RWPE2 (cell line): ENCODE data around the gene SEM1.
"Not testable (repeated sequence)": the region's sequence is repeated elsewhere in the genome, so short reads cannot be mapped to it uniquely, and the experiment has no call there.

ENCODE experiments used
- ATAC-seq: fragments of 200-7000 bp; cut with Tn5 transposase; 3 replicates; pipeline ENCODE4 v1.9.1; 2021; ENCODE audit warnings: low read depth
- DNase-seq: peaks from one replicate; pipeline ENCODE4 v3.0.0-alpha.2; 2020; ENCODE audit warnings: low spot score
- H3K27ac ChIP-seq: fragments of 450-650 bp; 2 replicates; pipeline ENCODE4 v1.5.1; 2017; ENCODE audit warnings: mild to moderate bottlenecking; ENCODE audit not compliant: poor library complexity, severe bottlenecking
- H3K27me3 ChIP-seq: fragments of 250-450 bp; sonication (Bioruptor Pico); 2 replicates; pipeline ENCODE4 v1.5.1; 2021; ENCODE audit warnings: mild to moderate bottlenecking, moderate library complexity; ENCODE audit not compliant: insufficient read depth, poor library complexity, severe bottlenecking
- H3K36me3 ChIP-seq: fragments of 250-450 bp; sonication (Bioruptor Pico); 2 replicates; pipeline ENCODE4 v1.5.1; 2020; ENCODE audit warnings: low read depth, mild to moderate bottlenecking, moderate library complexity
- H3K4me1 ChIP-seq: fragments of 250-450 bp; sonication (Bioruptor Pico); 2 replicates; pipeline ENCODE4 v1.5.1; 2021; ENCODE audit warnings: mild to moderate bottlenecking, moderate library complexity; ENCODE audit not compliant: insufficient read depth, poor library complexity, severe bottlenecking
- H3K4me3 ChIP-seq: fragments of 250-450 bp; sonication (Bioruptor Pico); 2 replicates; pipeline ENCODE4 v1.5.1; 2021; ENCODE audit warnings: mild to moderate bottlenecking, moderate library complexity; ENCODE audit not compliant: severe bottlenecking
- H3K9me3 ChIP-seq: fragments of 250-450 bp; sonication (Bioruptor Pico); 2 replicates; pipeline ENCODE4 v1.5.1; 2021; ENCODE audit warnings: mild to moderate bottlenecking, moderate library complexity; ENCODE audit not compliant: severe bottlenecking
- TF ChIP-seq, protein P1 (sequence below): fragments of 450-650 bp; IDR thresholded peaks from one replicate; pipeline ENCODE4 v1.5.1; 2017; ENCODE audit warnings: mild to moderate bottlenecking, moderate library complexity; ENCODE audit not compliant: poor library complexity, severe bottlenecking

Gene SEM1

DNA sequence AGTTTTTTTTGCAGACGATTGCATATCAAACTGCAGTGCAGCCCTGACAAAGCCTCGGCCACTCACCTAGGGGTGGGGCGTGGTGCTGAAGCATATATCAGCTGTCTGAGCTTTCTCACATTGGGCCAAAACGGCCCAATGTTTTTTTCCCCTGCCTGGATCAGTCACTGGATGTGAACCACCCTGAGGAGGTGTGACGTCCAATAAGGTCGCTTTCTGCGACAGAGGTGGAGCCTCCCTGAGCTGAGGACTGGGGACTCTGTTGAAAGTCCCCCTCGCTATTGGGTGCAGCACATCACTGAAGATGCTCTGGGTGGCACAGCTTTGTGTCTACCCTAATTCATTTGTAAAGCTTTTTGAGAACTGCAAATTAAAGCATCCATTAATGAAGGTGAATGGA is 60.9 kb downstream of the SEM1 start:
- no peaks in the 10 kb centered on the region for H3K4me1 ChIP-seq
- DNase-seq (no peak), ATAC-seq (no peak)
- TF ChIP-seq, protein P1, sequence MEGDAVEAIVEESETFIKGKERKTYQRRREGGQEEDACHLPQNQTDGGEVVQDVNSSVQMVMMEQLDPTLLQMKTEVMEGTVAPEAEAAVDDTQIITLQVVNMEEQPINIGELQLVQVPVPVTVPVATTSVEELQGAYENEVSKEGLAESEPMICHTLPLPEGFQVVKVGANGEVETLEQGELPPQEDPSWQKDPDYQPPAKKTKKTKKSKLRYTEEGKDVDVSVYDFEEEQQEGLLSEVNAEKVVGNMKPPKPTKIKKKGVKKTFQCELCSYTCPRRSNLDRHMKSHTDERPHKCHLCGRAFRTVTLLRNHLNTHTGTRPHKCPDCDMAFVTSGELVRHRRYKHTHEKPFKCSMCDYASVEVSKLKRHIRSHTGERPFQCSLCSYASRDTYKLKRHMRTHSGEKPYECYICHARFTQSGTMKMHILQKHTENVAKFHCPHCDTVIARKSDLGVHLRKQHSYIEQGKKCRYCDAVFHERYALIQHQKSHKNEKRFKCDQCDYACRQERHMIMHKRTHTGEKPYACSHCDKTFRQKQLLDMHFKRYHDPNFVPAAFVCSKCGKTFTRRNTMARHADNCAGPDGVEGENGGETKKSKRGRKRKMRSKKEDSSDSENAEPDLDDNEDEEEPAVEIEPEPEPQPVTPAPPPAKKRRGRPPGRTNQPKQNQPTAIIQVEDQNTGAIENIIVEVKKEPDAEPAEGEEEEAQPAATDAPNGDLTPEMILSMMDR, result no peak
- H3K9me3 ChIP-seq, result no peaks in the 10 kb centered on the region
- H3K27me3 ChIP-seq, result no peaks in the 10 kb centered on the region
- no peaks in the 10 kb centered on the region for H3K36me3 ChIP-seq
- no peak overlapping the region for H3K27ac ChIP-seq
- no peak overlapping the region for H3K4me3 ChIP-seq

DNA sequence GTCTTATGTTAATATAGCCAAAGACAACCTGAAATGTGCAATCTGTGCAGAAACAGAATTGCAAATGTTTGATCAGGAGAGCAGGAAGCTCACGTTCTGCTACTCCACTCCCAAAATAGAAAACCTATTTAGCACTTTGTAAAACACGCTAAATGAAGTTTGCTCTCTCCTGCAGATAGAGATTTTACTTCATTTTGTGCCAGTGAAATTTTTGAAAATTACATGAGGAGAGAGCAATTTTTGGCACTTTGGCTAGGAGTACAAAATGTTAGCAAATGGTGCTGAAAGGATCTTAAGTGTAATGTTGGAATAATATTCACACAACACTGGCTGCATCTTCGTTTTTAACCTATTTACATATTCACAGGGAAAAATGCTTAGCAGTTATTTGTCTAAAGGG is 61.9 kb downstream of the SEM1 start:
- DNase-seq, result no peak
- no peaks in the 10 kb centered on the region for H3K9me3 ChIP-seq
- ATAC-seq, result no peak
- H3K4me3 ChIP-seq, result no peak overlapping the region
- H3K36me3 ChIP-seq, result no peaks in the 10 kb centered on the region
- TF ChIP-seq, protein P1, result no peak
- H3K27me3 ChIP-seq, result no peaks in the 10 kb centered on the region
- H3K27ac ChIP-seq, result no peak overlapping the region
- H3K4me1 ChIP-seq, result no peaks in the 10 kb centered on the region

DNA sequence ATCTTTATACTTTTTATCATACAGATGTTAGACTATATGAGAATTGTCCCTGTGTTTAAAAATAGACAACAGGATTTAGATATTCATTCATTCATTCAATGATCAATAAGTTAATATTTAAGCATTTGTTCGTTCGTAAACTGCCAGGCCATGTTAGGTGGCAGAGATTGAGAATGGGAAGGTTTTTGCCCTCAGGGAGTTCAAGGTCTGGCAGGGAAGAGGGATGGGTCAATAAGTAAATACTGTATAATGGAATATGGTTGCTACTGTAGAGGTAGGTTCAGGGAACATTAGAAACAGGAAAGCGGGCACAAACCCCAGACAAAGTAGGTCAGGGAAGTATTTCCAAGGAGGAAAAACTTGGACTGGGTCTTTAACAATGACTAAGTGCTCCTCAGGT is 64.6 kb downstream of the SEM1 start:
- Histone ChIP-seq H3K36me3 (no peaks in the 10 kb centered on the region), H3K4me1 (no peaks in the 10 kb centered on the region), H3K9me3 (no peaks in the 10 kb centered on the region), H3K27me3 (no peaks in the 10 kb centered on the region), H3K27ac (no peak overlapping the region), H3K4me3 (no peak overlapping the region)
- TF ChIP-seq, protein P1, result no peak
- DNase-seq (no peak), ATAC-seq (no peak)

DNA sequence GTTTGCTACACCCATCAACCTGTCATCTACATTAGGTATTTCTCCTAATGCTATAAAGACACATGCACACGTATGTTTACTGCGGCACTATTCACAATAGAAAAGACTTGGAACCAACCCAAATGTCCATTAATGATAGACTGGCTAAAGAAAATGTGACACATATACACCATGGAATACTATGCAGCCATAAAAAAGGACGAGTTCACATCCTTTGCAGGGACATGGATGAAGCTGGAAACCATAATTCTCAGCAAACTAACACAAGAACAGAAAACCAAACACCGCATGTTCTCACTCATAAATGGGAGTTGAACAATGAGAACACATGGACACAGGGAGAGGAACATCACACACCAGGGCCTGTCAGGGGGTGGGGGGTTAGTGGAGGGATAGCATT is 66.2 kb downstream of the SEM1 start:
- ATAC-seq, H3K4me3 ChIP-seq, H3K9me3 ChIP-seq, H3K27me3 ChIP-seq, H3K4me1 ChIP-seq, H3K36me3 ChIP-seq, DNase-seq, H3K27ac ChIP-seq: not testable (repeated sequence)

DNA sequence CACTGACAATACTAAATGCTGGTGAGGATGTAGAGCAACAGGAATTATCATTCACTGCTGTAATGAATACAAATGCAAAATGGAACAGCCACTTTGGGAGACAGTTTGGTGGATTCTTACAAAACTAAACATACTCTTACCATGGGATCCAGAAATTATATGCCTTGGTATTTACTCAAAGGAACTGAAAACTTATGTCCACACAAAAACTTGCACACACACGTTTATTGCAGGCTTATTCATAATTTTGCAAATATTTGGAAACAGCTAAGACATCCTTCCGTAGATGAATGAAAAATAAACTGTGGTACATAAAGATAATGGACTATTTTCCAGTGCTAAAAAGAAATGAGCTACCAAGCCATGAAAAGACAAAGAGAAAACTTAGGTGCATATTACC is 69.6 kb downstream of the SEM1 start:
- no peaks in the 10 kb centered on the region for H3K4me1 ChIP-seq
- no peak for ATAC-seq
- H3K36me3 ChIP-seq, result no peaks in the 10 kb centered on the region
- no peaks in the 10 kb centered on the region for H3K9me3 ChIP-seq
- no peak overlapping the region for H3K4me3 ChIP-seq
- no peaks in the 10 kb centered on the region for H3K27me3 ChIP-seq
- DNase-seq, result no peak
- TF ChIP-seq, protein P1, result no peak
- no peak overlapping the region for H3K27ac ChIP-seq
